Ishikawa (cell line): Measurements from ENCODE around the gene CDK19.
A peak's percentile ranks its signal among the peaks of the same experiment; 100 is the strongest.

Experiments used
- CEBPB ChIP-seq: IDR thresholded peaks from 2 replicates; pipeline ENCODE4 v1.6.1; 2012
- CREB1 ChIP-seq: IDR thresholded peaks from 2 replicates; pipeline ENCODE4 v1.6.1; 2012; ENCODE audit warnings: low read depth
- EGR1 ChIP-seq: IDR thresholded peaks from 2 replicates; pipeline ENCODE4 v1.6.1; 2012
- EP300 ChIP-seq: IDR thresholded peaks from 2 replicates; pipeline ENCODE4 v1.6.1; 2012; ENCODE audit warnings: borderline replicate concordance
- FOXM1 ChIP-seq: IDR thresholded peaks from 2 replicates; pipeline ENCODE4 v1.6.1; 2012; ENCODE audit warnings: low read depth, borderline replicate concordance
- MAX ChIP-seq: IDR thresholded peaks from 2 replicates; pipeline ENCODE4 v1.6.1; 2012
- NFIC ChIP-seq: IDR thresholded peaks from 2 replicates; pipeline ENCODE4 v1.6.1; 2012
- RAD21 ChIP-seq: IDR thresholded peaks from 2 replicates; pipeline ENCODE4 v1.6.1; 2012; ENCODE audit warnings: low read depth
- TAF1 ChIP-seq: IDR thresholded peaks from 2 replicates; pipeline ENCODE4 v1.6.1; 2012; ENCODE audit warnings: low read depth, mild to moderate bottlenecking
- TCF12 ChIP-seq: IDR thresholded peaks from 2 replicates; pipeline ENCODE4 v1.6.1; 2012; ENCODE audit warnings: low read depth
- TEAD4 ChIP-seq: IDR thresholded peaks from 2 replicates; pipeline ENCODE4 v1.6.1; 2012
- USF1 ChIP-seq: IDR thresholded peaks from 2 replicates; pipeline ENCODE4 v1.6.1; 2012
- YY1 ChIP-seq: IDR thresholded peaks from 2 replicates; pipeline ENCODE4 v1.6.1; 2012; ENCODE audit warnings: low read depth
- ZBTB7A ChIP-seq: IDR thresholded peaks from 2 replicates; pipeline ENCODE4 v1.6.1; 2012; ENCODE audit warnings: low read depth
- TF ChIP-seq, protein P1 (sequence below): IDR thresholded peaks from 2 replicates; pipeline ENCODE4 v1.6.1; 2012; ENCODE audit warnings: low read depth, mild to moderate bottlenecking

CDK19 gene

DNA sequence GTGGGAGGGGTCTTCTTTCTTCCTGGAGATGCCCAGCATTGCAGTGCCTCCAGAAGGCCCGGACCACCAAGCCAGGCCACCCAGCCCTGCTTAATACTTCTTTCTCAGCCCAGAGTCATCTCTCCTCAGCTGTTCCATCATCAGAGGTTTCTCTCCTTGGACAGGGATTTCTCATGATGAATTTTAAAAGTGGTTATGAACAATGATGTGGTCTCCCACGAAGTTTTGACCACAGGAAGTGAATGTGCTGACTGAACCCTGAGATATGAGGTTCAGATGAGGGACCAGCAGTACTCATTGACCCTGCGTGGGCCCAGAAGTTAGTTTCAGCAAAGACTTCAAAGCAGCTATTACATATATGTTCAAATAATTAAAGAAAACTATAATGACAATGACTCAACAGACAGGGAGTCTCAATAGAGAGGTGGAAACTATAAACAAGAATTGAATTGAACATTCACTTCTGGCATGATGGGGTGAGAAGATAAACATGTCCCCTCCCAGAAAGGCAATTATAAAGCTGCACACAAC is 224.4 kb downstream of the CDK19 start:
- no peak for TF ChIP-seq EGR1
- TF ChIP-seq FOXM1, result no peak
- TF ChIP-seq MAX, result no peak
- no peak for TF ChIP-seq ZBTB7A
- no peak for TF ChIP-seq TAF1
- TF ChIP-seq TEAD4, result no peak
- TF ChIP-seq YY1, result no peak
- TF ChIP-seq RAD21, result no peak
- TF ChIP-seq NFIC, result no peak
- TF ChIP-seq CREB1, result no peak

- TF ChIP-seq USF1, result no peak
- no peak for TF ChIP-seq EP300
- TF ChIP-seq EGR1, result no peak
- no peak for TF ChIP-seq MAX
- TF ChIP-seq TEAD4, result no peak
- no peak for TF ChIP-seq RAD21
- TF ChIP-seq NFIC, result no peak
- TF ChIP-seq TCF12, result no peak
- TF ChIP-seq TAF1, result no peak
- TF ChIP-seq, protein P1, sequence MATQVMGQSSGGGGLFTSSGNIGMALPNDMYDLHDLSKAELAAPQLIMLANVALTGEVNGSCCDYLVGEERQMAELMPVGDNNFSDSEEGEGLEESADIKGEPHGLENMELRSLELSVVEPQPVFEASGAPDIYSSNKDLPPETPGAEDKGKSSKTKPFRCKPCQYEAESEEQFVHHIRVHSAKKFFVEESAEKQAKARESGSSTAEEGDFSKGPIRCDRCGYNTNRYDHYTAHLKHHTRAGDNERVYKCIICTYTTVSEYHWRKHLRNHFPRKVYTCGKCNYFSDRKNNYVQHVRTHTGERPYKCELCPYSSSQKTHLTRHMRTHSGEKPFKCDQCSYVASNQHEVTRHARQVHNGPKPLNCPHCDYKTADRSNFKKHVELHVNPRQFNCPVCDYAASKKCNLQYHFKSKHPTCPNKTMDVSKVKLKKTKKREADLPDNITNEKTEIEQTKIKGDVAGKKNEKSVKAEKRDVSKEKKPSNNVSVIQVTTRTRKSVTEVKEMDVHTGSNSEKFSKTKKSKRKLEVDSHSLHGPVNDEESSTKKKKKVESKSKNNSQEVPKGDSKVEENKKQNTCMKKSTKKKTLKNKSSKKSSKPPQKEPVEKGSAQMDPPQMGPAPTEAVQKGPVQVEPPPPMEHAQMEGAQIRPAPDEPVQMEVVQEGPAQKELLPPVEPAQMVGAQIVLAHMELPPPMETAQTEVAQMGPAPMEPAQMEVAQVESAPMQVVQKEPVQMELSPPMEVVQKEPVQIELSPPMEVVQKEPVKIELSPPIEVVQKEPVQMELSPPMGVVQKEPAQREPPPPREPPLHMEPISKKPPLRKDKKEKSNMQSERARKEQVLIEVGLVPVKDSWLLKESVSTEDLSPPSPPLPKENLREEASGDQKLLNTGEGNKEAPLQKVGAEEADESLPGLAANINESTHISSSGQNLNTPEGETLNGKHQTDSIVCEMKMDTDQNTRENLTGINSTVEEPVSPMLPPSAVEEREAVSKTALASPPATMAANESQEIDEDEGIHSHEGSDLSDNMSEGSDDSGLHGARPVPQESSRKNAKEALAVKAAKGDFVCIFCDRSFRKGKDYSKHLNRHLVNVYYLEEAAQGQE, result no peak
- TF ChIP-seq CEBPB, result no peak
- no peak for TF ChIP-seq CREB1
- no peak for TF ChIP-seq FOXM1
- no peak for TF ChIP-seq YY1
- no peak for TF ChIP-seq ZBTB7A
Measured at GRCh38 chr6:110589865-110590513, 225.3 kb downstream of the CDK19 start.

- TF ChIP-seq, protein P1, result no peak
- TF ChIP-seq TEAD4 (no peak), CEBPB (no peak), NFIC (no peak), CREB1 (no peak), EGR1 (no peak), USF1 (no peak), RAD21 (no peak), TCF12 (no peak), FOXM1 (no peak), TAF1 (no peak)
Measured at GRCh38 chr6:110587328-110587727, 227.9 kb downstream of the CDK19 start.

DNA sequence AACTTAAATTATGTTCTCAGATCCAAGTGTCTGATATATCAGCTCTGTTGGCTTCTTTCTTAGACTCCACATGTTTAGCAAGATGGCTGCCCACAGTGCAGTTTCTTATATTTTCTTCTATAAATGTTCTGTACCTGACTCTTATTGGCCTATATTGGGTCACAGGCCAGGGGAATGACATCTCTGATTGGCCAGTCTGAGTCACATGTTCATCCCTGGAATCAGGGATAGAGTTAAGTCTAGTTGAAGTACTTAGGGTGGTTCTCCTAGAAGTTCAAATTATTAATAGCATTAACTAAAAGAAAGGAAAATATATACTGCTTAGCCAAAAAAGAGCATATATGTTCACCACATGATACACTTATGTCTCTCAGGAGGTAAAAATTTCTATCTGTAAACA is 233.6 kb downstream of the CDK19 start:
- peak; percentile 70 for TF ChIP-seq USF1
- TF ChIP-seq, protein P1, result no peak
